ENCODE measurements around the gene TEX19.

GRCh38 chr17:82384730-82385481 lies 25.9 kb downstream of the TEX19 start:
- TF ChIP-seq POLR2AphosphoS5 (IDR thresholded peaks at IDR 0.05) (peak; percentile 87), CTCF (IDR thresholded peaks at IDR 0.05) (peak in 2 of 4 experiments; percentile 62 to 66)

Measured in prostate gland (tissue), 2 donors.